CD4-positive, alpha-beta T cell treated with Interleukin-17A for 4 hours (primary cell): ENCODE measurements around the gene NELFE.
"Not testable (repeated sequence)": the region's sequence is repeated elsewhere in the genome, so short reads cannot be mapped to it uniquely, and the experiment has no call there.

Experiments
- DNase-seq: peaks from one replicate; pipeline ENCODE4 v3.0.0-alpha.2; 2020; ENCODE audit warnings: mixed read lengths

Gene NELFE

GRCh38 chr6:31958741-31959739, at the start of gene NELFE, which contains the start of gene SKIC2:
Gene NELFE (minus strand): TSS chr6:31958971. CDS start chr6:31958446, 525 bp downstream.
Gene SKIC2 (plus strand): TSS chr6:31959175. CDS start chr6:31959193, 18 bp downstream.
- peak; percentile 98 for DNase-seq

- DNase-seq: not testable (repeated sequence)
Measured at GRCh38 chr6:32008037-32008436, 49.3 kb upstream of the NELFE start.

GRCh38 chr6:32007086-32007485, 48.3 kb upstream of the NELFE start:
- DNase-seq: not testable (repeated sequence)

- not testable (repeated sequence) for DNase-seq
Measured at GRCh38 chr6:32005991-32006529, 47.3 kb upstream of the NELFE start.

GRCh38 chr6:32005538-32005880, 46.7 kb upstream of the NELFE start:
- DNase-seq: not testable (repeated sequence)

- DNase-seq: not testable (repeated sequence)
Measured at GRCh38 chr6:32004864-32005537, 46.2 kb upstream of the NELFE start.

GRCh38 chr6:32004393-32004792, 45.6 kb upstream of the NELFE start:
- DNase-seq: not testable (repeated sequence)

GRCh38 chr6:32003301-32003700, 44.5 kb upstream of the NELFE start:
- not testable (repeated sequence) for DNase-seq

GRCh38 chr6:32002546-32003268, 43.9 kb upstream of the NELFE start:
- not testable (repeated sequence) for DNase-seq

- DNase-seq: not testable (repeated sequence)
Measured at GRCh38 chr6:31996385-31996784, 37.6 kb upstream of the NELFE start.

- not testable (repeated sequence) for DNase-seq
Measured at GRCh38 chr6:31994421-31994820, 35.6 kb upstream of the NELFE start.

GRCh38 chr6:31989363-31989762, 30.6 kb upstream of the NELFE start:
- not testable (repeated sequence) for DNase-seq

GRCh38 chr6:31981744-31982143, 23.0 kb upstream of the NELFE start, which contains the start of gene C4A:
Gene C4A (plus strand): TSS chr6:31982057. CDS start chr6:31982108, 51 bp downstream.
- DNase-seq: not testable (repeated sequence)

- DNase-seq: not testable (repeated sequence)
Measured at GRCh38 chr6:31980998-31981397, 22.2 kb upstream of the NELFE start.

GRCh38 chr6:31980195-31980876, 21.6 kb upstream of the NELFE start:
- DNase-seq: not testable (repeated sequence)

GRCh38 chr6:31979238-31979898, 20.6 kb upstream of the NELFE start:
- peak; percentile 32 for DNase-seq

- no peak for DNase-seq
Measured at GRCh38 chr6:31978831-31979230, 20.1 kb upstream of the NELFE start.

GRCh38 chr6:31977816-31978431, 19.2 kb upstream of the NELFE start:
- DNase-seq: no peak

GRCh38 chr6:31976065-31976464, 17.3 kb upstream of the NELFE start:
- not testable (repeated sequence) for DNase-seq

GRCh38 chr6:31972709-31973350, 14.1 kb upstream of the NELFE start:
- DNase-seq: no peak
